Fibroblast of lung (primary cell): ENCODE measurements around the gene CRLF1.

Source experiments
- CTCF ChIP-seq, 2 donors: IDR thresholded peaks in 1 of 2; conservative IDR thresholded peaks in 1 of 2; 1 replicate in 1 of 2; 2 replicates in 1 of 2; pipeline ENCODE4 v1.5.1; 2011 to 2012; ENCODE audit warnings: low read length in 2 of 2, control low read depth in 1 of 2, inconsistent platforms in 1 of 2, low read depth in 1 of 2, mild to moderate bottlenecking in 1 of 2
- EZH2 ChIP-seq: IDR thresholded peaks from 2 replicates; pipeline ENCODE4 v1.5.1; 2012; ENCODE audit warnings: low read length, control low read depth, mild to moderate bottlenecking; ENCODE audit errors: missing control alignments

DNA sequence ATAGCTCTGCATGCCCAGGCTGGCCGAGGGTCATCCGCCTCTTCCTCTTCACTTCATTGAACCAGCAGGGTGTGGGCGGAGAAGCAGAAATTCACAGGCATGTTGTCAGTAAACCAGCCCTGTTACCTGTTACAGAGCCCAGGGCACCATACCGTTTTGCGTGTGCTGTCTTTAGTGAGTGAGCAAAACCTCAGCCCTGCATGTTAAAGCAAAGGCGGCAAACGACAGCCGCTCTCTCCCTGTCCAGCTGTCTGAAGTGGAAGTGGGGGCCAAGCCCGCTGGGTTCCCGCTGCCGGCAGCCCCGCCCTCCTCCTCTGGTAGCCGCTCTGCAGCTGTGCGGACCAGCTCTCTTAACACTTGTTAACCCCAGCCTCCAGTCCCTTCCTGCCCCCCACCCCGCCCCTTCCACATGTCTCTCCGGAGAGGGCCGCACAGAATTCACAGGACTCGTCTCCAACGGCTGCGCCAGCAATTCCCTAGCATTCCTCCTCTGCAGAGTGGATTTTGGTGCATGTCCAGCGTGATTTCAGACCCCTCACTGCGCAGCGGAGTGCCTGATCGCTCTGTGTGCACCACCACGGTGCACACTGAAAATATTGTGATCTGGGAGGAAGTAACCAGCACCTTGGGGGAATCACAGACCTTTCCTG, 42.9 kb upstream of the CRLF1 start:
- no peak for TF ChIP-seq CTCF (conservative IDR thresholded peaks at IDR 0.05 in 1 of 2, IDR thresholded peaks at IDR 0.05 in 1 of 2; ENCODE audit: low read depth in 1 of 2, low read length in 2 of 2)
- no peak for TF ChIP-seq EZH2
